GM12878 (cell line): Measurements from ENCODE around the gene MACROD2. TPM values are rescaled to one million over a fixed set of nuclear protein-coding genes. Genes with fewer than 3 reads are reported as not detected.

Experiments
- ATAC-seq: fragments of 200-7000 bp; cut with Tn5 transposase; 3 replicates; pipeline ENCODE4 v1.9.1; 2020; ENCODE audit warnings: mild to moderate bottlenecking, moderate library complexity
- BruUV-seq: library from RNA; stranded (reverse); fragments of 400-500 nt; replicated peaks from 2 replicates; lab custom pipeline; 2021; lab: Mats Ljungman, UMichigan
- CTCF ChIA-PET: fragments of 300-600 bp; sonication (Branson Sonifier 250); formaldehyde crosslinking; extraction: SDS; loops from one replicate; lab custom pipeline; 2021; ENCODE audit warnings: inconsistent platforms; lab: Yijun Ruan, JAX
- POLR2A ChIA-PET: fragments of 350-600 bp; formaldehyde crosslinking; extraction: SDS; loops from one replicate; lab custom pipeline; 2021; ENCODE audit warnings: inconsistent platforms; lab: Charles Lee
- RAD21 ChIA-PET: fragments of 300-600 bp; sonication (Branson Sonifier 250); formaldehyde crosslinking; loops from one replicate; lab custom pipeline; 2023; ENCODE audit warnings: antibody characterized with exemption; ENCODE audit not compliant: unreplicated experiment; lab: Charles Lee
- SMC1A ChIA-PET: fragments of 300-600 bp; sonication (Branson Sonifier 250); formaldehyde crosslinking; loops from one replicate; lab custom pipeline; 2023; ENCODE audit not compliant: unreplicated experiment, uncharacterized antibody; lab: Charles Lee
- DNase-seq: peaks from one replicate; pipeline ENCODE4 v3.0.0-alpha.2; 2011; ENCODE audit warnings: low read depth, low spot score
- FAIRE-seq: peaks from 3 replicates; lab custom pipeline; 2011; peaks lifted over from hg19 to GRCh38; lab: Jason Lieb, UNC
- H2AFZ ChIP-seq: 2 replicates; pipeline ENCODE4 v1.6.0; 2011; ENCODE audit warnings: low read depth, low read length, control low read depth; ENCODE audit not compliant: control insufficient read depth
- H3K27ac ChIP-seq: 2 replicates; pipeline ENCODE4 v1.5.1; 2011; ENCODE audit warnings: control low read depth; ENCODE audit not compliant: control insufficient read depth, insufficient read depth
- H3K27me3 ChIP-seq, 2 experiments: replicated peaks in 1 of 2; 2 replicates each; pipeline versions ENCODE4 v1.6.0 to v1.6.1; 2011; ENCODE audit warnings: low read length in 1 of 2; ENCODE audit not compliant: control insufficient read depth in 2 of 2, insufficient read depth in 2 of 2
- H3K36me3 ChIP-seq, 2 experiments: 2 replicates each; pipeline ENCODE4 v1.5.1; 2011; ENCODE audit warnings: low read length in 1 of 2; ENCODE audit not compliant: control insufficient read depth in 2 of 2, insufficient read depth in 2 of 2
- H3K4me1 ChIP-seq: 2 replicates; pipeline ENCODE4 v1.6.1; 2011; ENCODE audit warnings: mild to moderate bottlenecking, low read length, moderate library complexity, mixed read lengths; ENCODE audit not compliant: control insufficient read depth, insufficient read depth
- H3K4me2 ChIP-seq: 2 replicates; pipeline ENCODE4 v1.6.0; 2011; ENCODE audit warnings: control low read depth; ENCODE audit not compliant: control insufficient read depth, insufficient read depth
- H3K4me3 ChIP-seq: fragments of 200-600 bp; sonication (generic); 2 replicates; pipeline ENCODE4 v1.5.1; 2016
- H3K79me2 ChIP-seq: 2 replicates; pipeline ENCODE4 v1.6.0; 2011; ENCODE audit warnings: low read length; ENCODE audit not compliant: control insufficient read depth, insufficient read depth
- H3K9ac ChIP-seq: 2 replicates; pipeline ENCODE4 v1.8.0; 2011; ENCODE audit warnings: low read length, control low read depth, mixed read lengths; ENCODE audit not compliant: control insufficient read depth, insufficient read depth
- H3K9me3 ChIP-seq: replicated peaks from 3 replicates; pipeline ENCODE4 v1.5.1; 2011; ENCODE audit warnings: mild to moderate bottlenecking, low read length; ENCODE audit not compliant: control insufficient read depth, insufficient read depth
- H4K20me1 ChIP-seq: 2 replicates; pipeline ENCODE4 v1.6.0; 2011; ENCODE audit not compliant: control insufficient read depth, insufficient read depth
- EED ChIP-seq: sonication (generic); IDR thresholded peaks from 2 replicates; pipeline ENCODE4 v1.6.1; 2016; ENCODE audit warnings: antibody characterized with exemption, low read depth
- EP300 ChIP-seq, 2 experiments: fragments of 150-350 bp in 1 of 2; IDR thresholded peaks; 2 replicates each; pipeline ENCODE4 v1.6.1; 2011 to 2012; ENCODE audit warnings: low read depth in 2 of 2, low read length in 2 of 2, borderline replicate concordance in 1 of 2, improper control_type of control experiment in 1 of 2, inconsistent platforms in 1 of 2; ENCODE audit not compliant: control insufficient read depth in 1 of 2
- HDAC6 ChIP-seq: fragments of 200-600 bp; sonication (generic); IDR thresholded peaks from one replicate; pipeline ENCODE4 v1.8.0; 2017; ENCODE audit warnings: antibody characterized with exemption; ENCODE audit not compliant: unreplicated experiment
- MTA3 ChIP-seq: IDR thresholded peaks from 2 replicates; pipeline ENCODE4 v1.6.1; 2012; ENCODE audit warnings: low read length, inconsistent platforms, borderline replicate concordance
- RAD21 ChIP-seq: IDR thresholded peaks from 2 replicates; pipeline ENCODE4 v1.6.1; 2011; ENCODE audit warnings: mild to moderate bottlenecking, low read depth, low read length, moderate library complexity; ENCODE audit not compliant: insufficient read depth
- RBBP5 ChIP-seq: fragments of 200-600 bp; sonication (generic); conservative IDR thresholded peaks from 2 replicates; pipeline ENCODE4 v1.6.1; 2016
- RUNX3 ChIP-seq: IDR thresholded peaks from 2 replicates; pipeline ENCODE4 v1.6.1; 2012; ENCODE audit warnings: low read length, inconsistent platforms
- SMAD1 ChIP-seq: fragments of 450-650 bp; IDR thresholded peaks from 2 replicates; pipeline ENCODE4 v1.6.1; 2018; ENCODE audit warnings: mild to moderate bottlenecking, low read depth; ENCODE audit not compliant: partially characterized antibody
- SREBF1 ChIP-seq: IDR thresholded peaks from 2 replicates; pipeline ENCODE4 v1.6.1; 2012; ENCODE audit warnings: mild to moderate bottlenecking, low read length
- SUZ12 ChIP-seq: fragments of 200-600 bp; sonication (generic); IDR thresholded peaks from one replicate; pipeline ENCODE4 v1.6.1; 2018; ENCODE audit warnings: antibody characterized with exemption, mild to moderate bottlenecking; ENCODE audit not compliant: unreplicated experiment
- TBL1XR1 ChIP-seq: IDR thresholded peaks from 2 replicates; pipeline ENCODE4 v1.6.1; 2012; ENCODE audit warnings: low read depth, low read length, improper control_type of control experiment
- ZBED1 ChIP-seq: IDR thresholded peaks from 2 replicates; pipeline ENCODE4 v1.6.1; 2016; ENCODE audit warnings: borderline replicate concordance
- ZBTB11 ChIP-seq: fragments of 450-650 bp; formaldehyde crosslinking; IDR thresholded peaks from 2 replicates; pipeline ENCODE4 v1.5.0; 2022; ENCODE audit warnings: mild to moderate bottlenecking, missing genetic modification characterization
- ZNF24 ChIP-seq: fragments of 450-650 bp; IDR thresholded peaks from 2 replicates; pipeline ENCODE4 v1.6.1; 2017; ENCODE audit warnings: antibody characterized with exemption, mild to moderate bottlenecking
- ZNF592 ChIP-seq: fragments of 450-650 bp; IDR thresholded peaks from 2 replicates; pipeline ENCODE4 v1.6.1; 2017; ENCODE audit warnings: mild to moderate bottlenecking, moderate library complexity
- WGBS: methylation state at CpG from one replicate; pipeline ENCODE4 v1.1.6; 2016; ENCODE audit warnings: low lambda C conversion rate; ENCODE audit not compliant: insufficient replicate concordance, insufficient coverage; ENCODE audit errors: missing lambda C conversion rate; 5-methylcytosine and 5-hydroxymethylcytosine counted together
- in situ Hi-C: fragments of 300-500 bp; cut with MboI; formaldehyde crosslinking; loops from 9 replicates; pipeline ENCODE4 v1.14.3; 2018; ENCODE audit warnings: mixed read lengths
- intact Hi-C: fragments of 100-400 bp; cut with micrococcal nuclease; formaldehyde crosslinking; loops from one replicate; pipeline ENCODE4 v1.14.2; 2022; ENCODE audit not compliant: unreplicated experiment
- polyA plus RNA-seq, 11 experiments: library from polyadenylated mRNA; depleted of rRNA in 4 of 11; unstranded in 6 of 11; stranded (reverse) in 5 of 11; fragments of >200 nt; fragmentation: Nextera tagmentation in 4 of 11; fragmentation: Illumina TruSeq in 1 of 11; extraction: Ambion mirVana in 4 of 11; extraction: Trizol in 1 of 11; gene quantifications; 1 replicate in 1 of 11; 2 replicates in 10 of 11; pipeline versions ENCODE4 v1.2.1 to v1.2.3, GENCODE V29; 2011 to 2016; ENCODE audit warnings: inconsistent platforms in 2 of 11, missing spikeins in 2 of 11, low read depth in 1 of 11
- total RNA-seq, 4 experiments: library from RNA; depleted of rRNA in 3 of 4; stranded (reverse); fragments of >200 nt in 3 of 4; fragmentation: Illumina TruSeq in 1 of 4; extraction: Trizol in 1 of 4; gene quantifications; 2 replicates each; pipeline versions ENCODE4 v1.2.1 to v1.2.3, GENCODE V29; 2013 to 2021

The MACROD2 gene
- total and polyA plus RNA-seq, 10 of the 15 experiments (the other 5 are each of a cell fraction or from before 2014, with no cell fraction given), result 1.1 to 21.5 (median 2.2) TPM

- BruUV-seq, result no TSS peak
- Histone ChIP-seq H3K4me3 (no peak overlapping the region), H3K9ac (no peak overlapping the region), H3K27ac (no peak overlapping the region), H4K20me1 (no peaks in the 10 kb centered on the region)
- intact Hi-C loops (no loop called here), in situ Hi-C loops (no loop called here)
- CTCF ChIA-PET, result no interaction called here
- 46% methylated on average over 2 of the region's 2 CpGs for WGBS
- TF ChIP-seq HDAC6 (no peak), RAD21 (no peak), SMAD1 (no peak), ZNF24 (no peak), ZBED1 (no peak), TBL1XR1 (no peak), EED (no peak), RUNX3 (no peak), SUZ12 (no peak), SREBF1 (no peak), ZBTB11 (CRISPR knock-in tag) (no peak), ZNF592 (no peak), RBBP5 (no peak), MTA3 (no peak), EP300 (IDR thresholded peaks at IDR 0.05; ENCODE audit: borderline replicate concordance in 1 of 2, control insufficient read depth in 1 of 2, low read depth in 2 of 2, low read length in 2 of 2) (no peak)
- TF ChIP-seq, all 136 proteins: peak for 0
- ChIA-PET SMC1A (interaction anchor here (1.5 kb wide), 1 partner anchor 82 kb away, joined by 4 read pairs; no protein-coding TSS in a partner anchor), POLR2A (no interaction called here), RAD21 (no interaction called here)
- Histone ChIP-seq H3K79me2 (no peaks in the 10 kb centered on the region), H3K27me3 (no peaks in the 10 kb centered on the region), H3K9me3 (no peaks in the 10 kb centered on the region), H3K4me1 (no peaks in the 10 kb centered on the region), H3K36me3 (no peaks in the 10 kb centered on the region), H2AFZ (no peak overlapping the region), H3K4me2 (no peak overlapping the region)
- FAIRE-seq (no peak), ATAC-seq (no peak), DNase-seq (no peak)
Measured at GRCh38 chr20:14782731-14783130, 787.4 kb downstream of the MACROD2 start.
